ENCODE measurements around the gene SUPT3H. TPM values are rescaled to one million over a fixed set of nuclear protein-coding genes. Genes with fewer than 3 reads are reported as not detected.

Gene SUPT3H
- total RNA-seq, 1 donor from 2014 or later = 12.4 TPM

DNA sequence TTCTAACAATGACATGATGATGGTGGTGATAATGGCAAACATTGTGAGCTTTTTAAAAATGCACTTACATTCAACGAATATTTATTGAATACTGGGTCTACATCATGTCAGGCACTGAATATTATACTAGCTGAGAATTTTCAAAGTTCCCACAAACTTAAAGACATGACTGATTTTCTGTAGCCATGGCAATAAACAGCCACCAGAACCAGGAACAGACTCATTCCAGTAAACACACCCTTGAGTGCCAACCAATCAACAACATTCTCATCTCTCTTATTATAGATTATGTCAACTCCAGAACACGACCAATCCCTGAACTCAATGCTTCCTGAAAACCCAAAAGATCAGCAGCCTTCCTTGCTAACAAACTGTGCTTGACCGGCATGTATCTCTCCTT, 262.0 kb downstream of the SUPT3H start:
- DNase-seq = no peak
- Mint-ChIP-seq H3K4me3 (no peak overlapping the region), H3K36me3 (ENCODE audit: low read depth) (peaks cover 2% of the 10 kb centered on the region), H3K9me3 (peaks cover 9% of the 10 kb centered on the region), H3K27me3 (no peaks in the 10 kb centered on the region), H3K4me1 (peaks cover 18% of the 10 kb centered on the region), H3K27ac (peak overlapping the region; percentile 61)
- intact Hi-C loops (cut with micrococcal nuclease) = loop anchor here (2.0 to 5.0 kb wide), 3 partner anchors 39 to 807 kb away; no protein-coding TSS in a partner anchor

DNA sequence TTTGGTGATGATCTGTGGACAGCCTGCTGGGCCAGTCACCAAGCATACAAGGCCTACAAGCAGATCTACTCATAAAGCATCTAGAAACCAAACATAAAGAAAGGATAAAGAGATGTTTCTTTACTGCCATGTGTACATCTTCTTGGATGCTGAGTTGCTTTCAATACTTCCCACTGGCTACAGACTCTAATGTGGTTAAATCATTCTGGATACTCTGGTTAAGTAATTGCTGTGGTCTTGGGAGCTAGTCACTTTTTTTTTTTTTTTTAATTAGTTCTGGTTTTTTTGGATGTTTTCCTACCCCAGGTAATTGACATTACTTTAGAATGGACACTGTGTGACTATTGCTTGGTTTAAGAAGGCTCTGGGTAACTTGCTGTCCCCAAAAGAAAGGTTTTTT, 265.0 kb downstream of the SUPT3H start:
- Mint-ChIP-seq H3K9me3 (peaks cover 9% of the 10 kb centered on the region), H3K4me3 (no peak overlapping the region)

DNA sequence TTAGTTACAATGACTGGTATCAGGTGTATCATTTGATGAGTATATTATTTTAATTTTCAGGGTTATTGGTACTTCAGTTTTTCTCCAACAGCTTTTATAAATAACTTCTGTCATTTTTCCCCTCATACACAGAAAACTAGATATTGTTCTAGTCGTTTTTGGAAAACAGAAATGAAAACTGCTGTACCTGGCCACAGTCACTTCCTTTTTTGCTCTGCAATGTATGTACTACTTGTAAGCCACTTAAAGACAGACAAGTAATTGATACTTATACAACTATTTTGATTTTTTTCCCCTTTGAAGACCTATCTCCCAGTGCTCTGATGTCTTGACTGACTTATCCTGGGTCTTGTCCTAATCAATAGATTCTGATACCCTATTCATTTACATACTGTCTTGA, 268.2 kb downstream of the SUPT3H start:
- Mint-ChIP-seq H3K27me3 (no peaks in the 10 kb centered on the region), H3K4me1 (peaks cover 11% of the 10 kb centered on the region), H3K36me3 (ENCODE audit: low read depth) (peaks cover 2% of the 10 kb centered on the region), H3K4me3 (peak overlapping the region; percentile 4), H3K9me3 (peaks cover 4% of the 10 kb centered on the region), H3K27ac (peak overlapping the region; percentile 28)
- DNase-seq = no peak
- intact Hi-C loops (cut with micrococcal nuclease) = no loop called here

More for the DNA sequence above, 265.0 kb downstream of the SUPT3H start:
- intact Hi-C loops (cut with micrococcal nuclease) = no loop called here
- Mint-ChIP-seq H3K27ac (no peak overlapping the region), H3K27me3 (no peaks in the 10 kb centered on the region), H3K4me1 (peaks cover 29% of the 10 kb centered on the region), H3K36me3 (ENCODE audit: low read depth) (peaks cover 2% of the 10 kb centered on the region)
- no peak for DNase-seq

DNA sequence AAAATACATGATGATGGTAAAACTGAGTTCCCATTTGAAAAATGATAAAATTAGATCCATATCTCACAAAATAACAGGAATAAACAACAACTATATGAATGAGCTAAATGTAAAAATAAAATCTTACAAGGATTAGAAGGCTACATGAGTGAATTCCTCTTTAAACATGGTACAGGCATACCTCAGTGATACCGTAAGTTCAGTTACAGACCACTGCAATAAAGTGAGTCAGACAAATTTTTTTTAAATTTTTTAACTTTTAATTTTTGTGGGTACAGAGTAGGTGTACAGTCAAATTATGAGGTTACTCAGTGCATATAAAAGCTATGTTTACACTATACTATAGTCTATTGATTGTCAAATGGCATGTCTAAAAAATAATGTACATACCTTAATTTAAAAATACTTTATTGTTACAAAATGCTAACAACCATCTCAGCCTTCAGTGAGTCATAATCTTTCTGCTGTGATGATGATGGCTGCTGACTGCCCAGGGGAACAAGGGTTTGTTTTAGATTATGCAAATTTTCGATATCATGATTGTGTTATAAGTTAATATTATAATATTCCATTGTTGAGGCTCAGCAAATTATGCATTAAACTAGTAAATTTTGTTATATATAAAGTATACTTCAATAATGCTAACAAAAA, 272.4 kb downstream of the SUPT3H start:
- no peak for DNase-seq
- intact Hi-C loops (cut with micrococcal nuclease) = no loop called here
- H3K4me3 Mint-ChIP-seq = no peak overlapping the region
- H3K9me3 Mint-ChIP-seq = peaks cover 8% of the 10 kb centered on the region
- H3K36me3 Mint-ChIP-seq (ENCODE audit: low read depth) = peaks cover 2% of the 10 kb centered on the region
- H3K27ac Mint-ChIP-seq = no peak overlapping the region
- peaks cover 11% of the 10 kb centered on the region for H3K4me1 Mint-ChIP-seq
- no peaks in the 10 kb centered on the region for H3K27me3 Mint-ChIP-seq

DNA sequence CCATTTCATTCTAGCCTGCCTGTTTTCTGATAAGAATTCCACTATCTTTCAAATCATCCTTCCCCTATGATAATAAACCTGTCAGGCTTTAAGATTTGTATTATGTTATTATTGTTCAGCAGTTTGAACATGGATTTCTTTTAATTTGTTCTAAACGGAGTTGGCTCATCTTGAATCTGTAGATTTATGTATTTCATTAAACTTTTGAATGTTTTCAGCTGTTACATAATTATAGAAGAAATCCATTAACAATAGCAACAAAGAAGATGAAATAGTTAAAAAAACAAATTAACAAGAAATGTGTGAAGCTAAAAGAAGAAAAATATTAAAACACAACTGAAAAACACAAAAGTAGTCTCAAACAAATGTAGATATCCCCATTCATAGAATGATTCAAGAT, 273.3 kb downstream of the SUPT3H start:
- Mint-ChIP-seq H3K27me3 (no peaks in the 10 kb centered on the region), H3K4me1 (peaks cover 3% of the 10 kb centered on the region), H3K36me3 (ENCODE audit: low read depth) (peaks cover 2% of the 10 kb centered on the region), H3K4me3 (no peak overlapping the region), H3K9me3 (peaks cover 8% of the 10 kb centered on the region), H3K27ac (no peak overlapping the region)
- DNase-seq = no peak
- intact Hi-C loops (cut with micrococcal nuclease) = no loop called here

DNA sequence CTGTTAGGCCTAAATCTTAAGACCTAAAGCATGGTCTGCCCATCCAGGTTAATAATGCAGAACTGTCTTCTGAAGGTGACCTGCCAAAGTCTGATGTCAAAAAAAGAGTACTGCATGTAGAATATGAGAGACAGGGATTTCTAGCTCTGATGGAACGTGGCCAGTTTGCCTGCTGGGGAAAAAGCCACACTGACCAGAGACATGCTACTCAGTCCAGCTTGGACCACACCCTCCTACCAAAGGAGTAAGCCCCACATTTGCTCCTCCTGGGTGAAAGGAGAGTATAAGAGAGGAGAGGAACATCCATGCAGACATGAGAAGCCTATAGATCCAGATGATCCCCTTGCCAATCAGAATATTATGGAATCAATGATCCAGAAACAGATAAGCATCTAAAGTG, 279.5 kb downstream of the SUPT3H start:
- no peak overlapping the region for H3K4me3 Mint-ChIP-seq
- H3K9me3 Mint-ChIP-seq = peaks cover 6% of the 10 kb centered on the region
- intact Hi-C loops (cut with micrococcal nuclease) = no loop called here

DNA sequence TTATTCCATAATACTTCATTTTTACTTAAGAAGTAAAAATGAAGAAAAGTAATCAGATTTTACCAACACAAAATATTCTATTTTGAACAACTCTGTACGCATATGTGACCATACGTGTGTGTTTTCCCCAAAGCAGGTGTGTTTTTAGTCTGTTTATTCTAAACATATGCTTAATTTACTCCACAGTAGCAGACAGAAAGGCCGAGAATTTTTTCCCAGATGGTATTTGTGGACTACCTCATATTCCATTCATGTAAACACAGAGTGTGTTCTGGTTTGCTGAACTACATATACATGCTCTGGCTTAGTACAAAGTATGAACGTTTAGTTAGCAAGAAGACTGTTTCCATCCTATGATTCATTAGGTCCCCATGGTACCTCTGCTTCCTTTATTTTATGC, 282.9 kb downstream of the SUPT3H start:
- peaks cover 6% of the 10 kb centered on the region for H3K9me3 Mint-ChIP-seq
- no peak overlapping the region for H3K4me3 Mint-ChIP-seq
- DNase-seq = no peak
- H3K36me3 Mint-ChIP-seq (ENCODE audit: low read depth) = no peaks in the 10 kb centered on the region
- H3K4me1 Mint-ChIP-seq = no peaks in the 10 kb centered on the region
- intact Hi-C loops (cut with micrococcal nuclease) = no loop called here
- no peaks in the 10 kb centered on the region for H3K27me3 Mint-ChIP-seq
- H3K27ac Mint-ChIP-seq = no peak overlapping the region

More for the DNA sequence above, 279.5 kb downstream of the SUPT3H start:
- H3K4me1 Mint-ChIP-seq = no peaks in the 10 kb centered on the region
- H3K36me3 Mint-ChIP-seq (ENCODE audit: low read depth) = no peaks in the 10 kb centered on the region
- no peak overlapping the region for H3K27ac Mint-ChIP-seq
- no peak for DNase-seq
- H3K27me3 Mint-ChIP-seq = no peaks in the 10 kb centered on the region

DNA sequence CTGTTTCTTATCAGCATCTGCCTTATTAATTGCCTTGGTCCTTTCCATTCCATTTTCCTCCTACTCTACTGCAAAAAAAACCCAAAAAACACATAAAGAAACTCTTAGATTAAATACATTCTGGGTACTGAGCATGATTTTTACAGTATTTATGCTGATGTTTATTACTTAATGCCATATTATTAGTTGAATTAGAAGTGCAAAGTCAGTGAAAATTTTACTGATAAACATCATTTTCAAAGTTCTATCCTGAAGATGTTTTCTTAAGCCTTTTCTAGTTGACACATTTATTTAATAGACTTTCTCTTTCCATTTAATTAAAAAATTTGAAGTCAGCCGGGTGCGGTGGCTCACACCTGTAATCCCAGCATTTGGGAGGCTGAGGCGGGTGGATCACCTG, 285.6 kb downstream of the SUPT3H start:
- no peak overlapping the region for H3K27ac Mint-ChIP-seq
- intact Hi-C loops (cut with micrococcal nuclease) = no loop called here
- DNase-seq = no peak
- H3K27me3 Mint-ChIP-seq = no peaks in the 10 kb centered on the region
- H3K4me1 Mint-ChIP-seq = no peaks in the 10 kb centered on the region
- H3K9me3 Mint-ChIP-seq = no peaks in the 10 kb centered on the region
- H3K4me3 Mint-ChIP-seq = no peak overlapping the region
- no peaks in the 10 kb centered on the region for H3K36me3 Mint-ChIP-seq (ENCODE audit: low read depth)

DNA sequence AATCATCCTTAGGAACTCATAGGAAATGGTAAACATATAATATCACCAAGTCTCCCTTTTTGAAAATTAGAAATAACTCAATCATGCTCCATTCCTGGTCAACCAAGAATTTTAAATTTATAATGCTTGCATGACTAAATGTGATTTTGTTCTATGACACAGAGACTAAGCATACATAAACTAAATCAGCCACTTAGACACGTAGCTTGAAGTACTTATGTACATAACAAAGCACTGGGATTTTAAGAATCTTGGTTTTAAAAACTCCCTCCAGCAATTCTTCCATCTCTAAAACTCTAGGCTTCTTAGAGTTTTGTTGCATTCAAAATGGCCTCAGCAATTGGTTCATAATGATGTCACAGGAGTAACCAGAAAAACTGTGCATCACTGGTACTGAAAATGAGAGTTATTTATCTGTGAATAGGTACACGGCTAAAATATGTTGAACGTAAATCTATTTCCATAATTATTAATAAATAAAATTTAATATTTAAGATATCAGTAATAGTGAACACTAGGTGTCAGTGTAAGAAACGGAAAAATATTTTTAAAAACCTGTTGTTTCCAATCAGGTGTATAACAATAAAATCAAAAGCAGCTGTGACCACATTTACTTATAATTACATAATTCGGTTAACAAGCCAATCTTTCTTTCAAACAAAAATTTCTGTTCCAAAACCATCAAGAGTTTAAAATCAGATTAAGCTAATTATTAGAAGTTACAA, 291.2 kb downstream of the SUPT3H start:
- no peak overlapping the region for H3K4me3 Mint-ChIP-seq
- peaks cover 20% of the 10 kb centered on the region for H3K9me3 Mint-ChIP-seq
- peaks cover 9% of the 10 kb centered on the region for H3K36me3 Mint-ChIP-seq (ENCODE audit: low read depth)
- no peaks in the 10 kb centered on the region for H3K27me3 Mint-ChIP-seq
- intact Hi-C loops (cut with micrococcal nuclease) = no loop called here
- no peak overlapping the region for H3K27ac Mint-ChIP-seq
- DNase-seq = no peak
- peaks cover 9% of the 10 kb centered on the region for H3K4me1 Mint-ChIP-seq

DNA sequence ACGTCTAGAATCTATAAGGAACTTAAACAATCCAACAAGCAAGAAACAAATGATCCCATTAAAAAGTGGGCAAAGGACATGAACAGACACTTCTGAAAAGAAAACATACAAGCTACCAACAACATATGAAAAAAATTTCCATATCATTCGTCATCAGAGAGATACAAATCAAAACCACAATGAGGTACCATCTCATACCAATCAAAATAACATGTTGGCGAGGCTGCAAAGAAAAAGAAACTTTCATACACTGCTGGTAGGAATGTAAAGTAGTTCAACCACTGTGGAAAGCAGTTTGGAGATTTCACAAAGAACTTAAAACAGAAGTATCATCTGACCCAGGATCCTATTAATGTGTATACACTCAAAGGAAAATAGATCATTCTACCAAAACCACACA, 293.5 kb downstream of the SUPT3H start:
- Mint-ChIP-seq H3K4me1 (peaks cover 9% of the 10 kb centered on the region), H3K4me3 (no peak overlapping the region), H3K27ac (peak overlapping the region; percentile 38), H3K9me3 (peaks cover 33% of the 10 kb centered on the region), H3K27me3 (no peaks in the 10 kb centered on the region), H3K36me3 (ENCODE audit: low read depth) (peaks cover 15% of the 10 kb centered on the region)
- no peak for DNase-seq
- intact Hi-C loops (cut with micrococcal nuclease) = no loop called here

DNA sequence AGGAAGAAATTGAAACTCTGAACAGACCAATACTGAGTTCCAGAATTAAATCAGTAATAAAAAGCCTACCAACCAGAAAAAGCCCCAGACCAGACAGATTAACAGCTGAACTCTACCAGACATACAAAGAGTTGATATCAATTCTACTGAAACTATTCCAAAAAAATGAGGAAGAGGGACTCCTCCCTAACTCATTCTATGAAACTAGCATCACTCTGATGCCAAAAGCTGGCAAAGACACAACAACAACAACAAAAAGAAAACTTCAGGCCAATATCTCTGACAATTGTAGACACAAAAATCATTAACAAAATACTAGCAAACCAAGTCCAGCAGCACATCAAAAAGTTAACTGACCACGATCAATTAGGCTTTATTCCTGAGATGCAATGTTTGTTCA, 295.6 kb downstream of the SUPT3H start:
- H3K4me1 Mint-ChIP-seq = peaks cover 9% of the 10 kb centered on the region
- peaks cover 28% of the 10 kb centered on the region for H3K36me3 Mint-ChIP-seq (ENCODE audit: low read depth)
- no peak for DNase-seq
- intact Hi-C loops (cut with micrococcal nuclease) = no loop called here
- H3K4me3 Mint-ChIP-seq = no peak overlapping the region
- no peaks in the 10 kb centered on the region for H3K27me3 Mint-ChIP-seq
- peaks cover 45% of the 10 kb centered on the region for H3K9me3 Mint-ChIP-seq
- H3K27ac Mint-ChIP-seq = no peak overlapping the region

DNA sequence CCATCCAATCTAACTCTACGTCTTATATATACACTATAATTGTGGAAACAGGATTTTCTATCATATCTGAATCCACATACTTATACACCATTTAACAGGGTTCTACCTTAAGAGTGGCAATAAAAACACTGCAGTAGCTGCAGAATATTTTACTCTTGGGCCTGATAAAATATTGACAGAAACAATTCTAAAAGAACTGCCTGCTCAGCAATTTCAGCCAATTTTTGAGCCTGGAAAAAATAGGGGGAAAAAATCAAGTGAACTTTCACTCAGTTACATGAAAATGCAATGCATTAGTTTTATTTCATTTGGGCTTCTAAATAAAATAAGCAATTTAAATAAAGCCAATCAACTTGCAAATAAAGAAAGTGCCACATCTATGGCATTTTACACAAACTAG, 296.1 kb downstream of the SUPT3H start:
- Mint-ChIP-seq H3K27ac (no peak overlapping the region), H3K27me3 (no peaks in the 10 kb centered on the region), H3K4me3 (no peak overlapping the region), H3K36me3 (ENCODE audit: low read depth) (peaks cover 32% of the 10 kb centered on the region), H3K9me3 (peaks cover 49% of the 10 kb centered on the region), H3K4me1 (peaks cover 9% of the 10 kb centered on the region)
- intact Hi-C loops (cut with micrococcal nuclease) = no loop called here
- no peak for DNase-seq

DNA sequence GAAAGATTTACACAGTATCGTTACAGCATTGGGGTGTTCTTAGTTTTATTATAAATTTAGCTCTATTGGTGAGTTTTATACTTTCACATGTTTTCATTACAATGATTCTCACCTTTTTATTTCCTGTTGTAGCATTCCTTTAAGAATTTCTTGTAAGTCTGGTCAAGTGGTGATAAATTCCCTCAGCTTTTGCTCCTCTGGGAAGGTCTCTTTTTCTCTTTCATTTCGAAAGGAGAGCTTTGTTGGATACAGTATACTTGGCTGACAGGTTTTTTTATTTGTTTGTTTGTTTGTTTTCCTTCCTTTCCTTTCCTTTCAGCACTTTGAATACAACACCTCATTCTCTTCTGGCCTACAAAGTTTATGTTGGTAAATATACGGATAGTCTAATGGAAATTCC, 299.3 kb downstream of the SUPT3H start:
- Mint-ChIP-seq H3K9me3 (peaks cover 38% of the 10 kb centered on the region), H3K4me3 (no peak overlapping the region), H3K27ac (no peak overlapping the region), H3K4me1 (peaks cover 9% of the 10 kb centered on the region), H3K36me3 (ENCODE audit: low read depth) (peaks cover 23% of the 10 kb centered on the region), H3K27me3 (no peaks in the 10 kb centered on the region)
- intact Hi-C loops (cut with micrococcal nuclease) = no loop called here
- DNase-seq = no peak

DNA sequence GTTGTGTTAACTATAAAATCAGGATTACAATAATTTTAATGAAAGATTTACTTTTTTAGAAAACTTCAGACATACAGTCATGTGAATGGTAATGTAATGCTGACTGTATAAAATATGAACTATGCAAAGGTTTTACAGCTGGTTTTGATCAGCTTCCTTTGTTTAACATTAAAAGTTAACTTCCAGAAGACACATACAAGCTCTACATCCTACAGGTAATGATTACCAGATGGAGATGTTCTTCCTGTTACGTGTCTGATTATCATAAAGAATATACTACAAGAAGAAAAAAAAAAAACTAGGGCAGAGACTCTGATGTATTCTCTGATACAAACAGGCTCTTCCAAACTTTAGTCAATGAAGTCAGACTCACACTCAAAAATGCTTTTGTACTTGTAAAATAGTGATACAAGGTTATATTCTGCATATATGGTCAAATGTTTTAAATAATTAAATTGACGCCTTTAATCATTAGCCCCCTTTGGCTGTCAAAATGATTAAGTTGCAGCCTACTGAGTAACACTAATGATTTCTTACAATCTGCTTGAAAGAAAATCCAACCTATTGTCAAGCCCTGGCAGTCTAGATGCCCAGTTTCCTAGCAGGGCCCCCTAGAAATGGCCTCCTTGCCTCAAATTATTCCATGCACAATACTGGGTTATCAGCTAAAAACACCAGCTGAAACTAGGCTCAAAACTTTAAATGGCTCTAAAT, 301.4 kb downstream of the SUPT3H start:
- no peak overlapping the region for H3K27ac Mint-ChIP-seq
- H3K36me3 Mint-ChIP-seq (ENCODE audit: low read depth) = peaks cover 23% of the 10 kb centered on the region
- peaks cover 18% of the 10 kb centered on the region for H3K4me1 Mint-ChIP-seq
- intact Hi-C loops (cut with micrococcal nuclease) = no loop called here
- H3K9me3 Mint-ChIP-seq = peaks cover 28% of the 10 kb centered on the region
- no peaks in the 10 kb centered on the region for H3K27me3 Mint-ChIP-seq
- H3K4me3 Mint-ChIP-seq = no peak overlapping the region
- no peak for DNase-seq

Data from activated CD4-positive, alpha-beta T cell treated with anti-CD3 and anti-CD28 coated beads, Interleukin-2, amount 10 ng/mL, durations not matched to agents 24 days and 14 days (primary cell).